Activated naive CD4-positive, alpha-beta T cell treated with anti-CD3 and anti-CD28 coated beads, Interleukin-2, amount 50 U/mL, for 72 hours (primary cell): ENCODE data around the gene CAMTA1. TPM values are rescaled to one million over a fixed set of nuclear protein-coding genes. Genes with fewer than 3 reads are reported as not detected.
A peak's percentile ranks its signal among the peaks of the same experiment; 100 is the strongest.
"Not testable (repeated sequence)": the region's sequence is repeated elsewhere in the genome, so short reads cannot be mapped to it uniquely, and the experiment has no call there.

Source experiments
- ATAC-seq, 2 donors: fragments of 150-1000 bp; cut with Tn5 transposase; 2 replicates each; pipeline ENCODE4 v1.10.0; 2021; ENCODE audit warnings: mild to moderate bottlenecking in 2 of 2, moderate library complexity in 2 of 2
- DNase-seq, 2 donors: peaks; one replicate each; pipeline ENCODE4 v3.0.0; 2021 to 2022; ENCODE audit warnings: low spot score in 2 of 2
- H3K27ac Mint-ChIP-seq, 2 donors: one replicate each; pipeline ENCODE4 v1.8.0; 2022; ENCODE audit warnings: mild to moderate bottlenecking in 2 of 2, mixed read lengths in 2 of 2
- H3K36me3 Mint-ChIP-seq, 2 donors: one replicate each; pipeline ENCODE4 v1.8.0; 2022; ENCODE audit warnings: mixed read lengths in 2 of 2
- H3K9me3 Mint-ChIP-seq, 2 donors: one replicate each; pipeline ENCODE4 v1.8.0; 2022; ENCODE audit warnings: mixed read lengths in 2 of 2
- total RNA-seq, 2 donors: library from RNA; stranded (reverse); gene quantifications; one replicate each; pipeline ENCODE4 v1.2.3, GENCODE V29; 2022

Gene CAMTA1
- total RNA-seq, 2 donors from 2014 or later, result 50.4 to 76.4 TPM

GRCh38 chr1:6914706-6915105 is 129.5 kb downstream of the CAMTA1 start:
- Mint-ChIP-seq H3K36me3 (peaks cover 4 to 6% of the 10 kb centered on the region in 2 donors), H3K27ac (no peak overlapping the region), H3K9me3 (peaks cover 0 to 3% of the 10 kb centered on the region in 2 donors)
- DNase-seq (no peak), ATAC-seq (no peak)

- ATAC-seq (no peak), DNase-seq (no peak)
- no peak overlapping the region for H3K27ac Mint-ChIP-seq
- H3K9me3 Mint-ChIP-seq, result peaks cover 0 to 3% of the 10 kb centered on the region in 2 donors
- peaks cover 4 to 6% of the 10 kb centered on the region in 2 donors for H3K36me3 Mint-ChIP-seq
Measured at GRCh38 chr1:6915999-6916565, 130.8 kb downstream of the CAMTA1 start.

GRCh38 chr1:6917067-6917466 is 131.8 kb downstream of the CAMTA1 start:
- peaks cover 4 to 6% of the 10 kb centered on the region in 2 donors for H3K36me3 Mint-ChIP-seq
- ATAC-seq (no peak), DNase-seq (no peak)
- H3K27ac Mint-ChIP-seq, result no peak overlapping the region
- H3K9me3 Mint-ChIP-seq, result peaks cover 0 to 3% of the 10 kb centered on the region in 2 donors

- Mint-ChIP-seq H3K9me3 (peaks cover 0 to 3% of the 10 kb centered on the region in 2 donors), H3K36me3 (peaks cover 3 to 4% of the 10 kb centered on the region in 2 donors), H3K27ac (no peak overlapping the region)
- no peak for ATAC-seq
- DNase-seq, result no peak
Measured at GRCh38 chr1:6918186-6918924, 133.1 kb downstream of the CAMTA1 start.

DNA sequence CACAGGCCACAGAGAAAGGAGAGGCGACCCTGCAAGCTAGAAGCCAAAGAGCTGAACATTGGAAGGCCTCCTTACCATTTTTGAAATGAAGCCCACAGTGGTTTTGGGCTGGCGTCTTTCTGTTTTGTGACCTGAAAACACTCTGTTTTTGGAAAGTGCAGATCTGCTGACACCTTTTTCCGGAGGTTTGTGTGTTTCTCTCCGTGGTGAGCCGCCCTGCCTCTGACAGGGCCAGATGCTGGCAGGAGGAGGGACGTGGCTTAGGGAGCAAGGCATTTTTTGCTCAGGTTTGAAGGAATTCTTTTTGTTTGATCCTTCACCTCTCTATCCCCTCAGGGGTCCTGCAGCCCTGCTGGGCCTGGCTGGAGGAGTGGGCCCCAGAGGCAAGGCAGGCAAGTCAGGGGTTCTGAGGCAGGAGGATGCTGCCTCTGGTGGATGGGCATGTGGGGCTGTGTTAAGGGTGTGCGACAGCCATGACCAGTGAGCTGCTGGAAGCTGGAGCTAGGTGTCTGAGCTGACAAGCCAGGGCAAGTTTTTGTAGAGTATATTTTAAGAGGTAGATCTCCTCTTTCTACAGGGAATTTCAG is 133.8 kb downstream of the CAMTA1 start:
- no peaks in the 10 kb centered on the region for H3K9me3 Mint-ChIP-seq
- no peak for DNase-seq
- no peak overlapping the region for H3K27ac Mint-ChIP-seq
- no peak for ATAC-seq
- H3K36me3 Mint-ChIP-seq, result no peaks in the 10 kb centered on the region

GRCh38 chr1:6921506-6921905 is 136.3 kb downstream of the CAMTA1 start:
- not testable (repeated sequence) for DNase-seq, H3K36me3 Mint-ChIP-seq, H3K9me3 Mint-ChIP-seq, H3K27ac Mint-ChIP-seq, ATAC-seq

DNA sequence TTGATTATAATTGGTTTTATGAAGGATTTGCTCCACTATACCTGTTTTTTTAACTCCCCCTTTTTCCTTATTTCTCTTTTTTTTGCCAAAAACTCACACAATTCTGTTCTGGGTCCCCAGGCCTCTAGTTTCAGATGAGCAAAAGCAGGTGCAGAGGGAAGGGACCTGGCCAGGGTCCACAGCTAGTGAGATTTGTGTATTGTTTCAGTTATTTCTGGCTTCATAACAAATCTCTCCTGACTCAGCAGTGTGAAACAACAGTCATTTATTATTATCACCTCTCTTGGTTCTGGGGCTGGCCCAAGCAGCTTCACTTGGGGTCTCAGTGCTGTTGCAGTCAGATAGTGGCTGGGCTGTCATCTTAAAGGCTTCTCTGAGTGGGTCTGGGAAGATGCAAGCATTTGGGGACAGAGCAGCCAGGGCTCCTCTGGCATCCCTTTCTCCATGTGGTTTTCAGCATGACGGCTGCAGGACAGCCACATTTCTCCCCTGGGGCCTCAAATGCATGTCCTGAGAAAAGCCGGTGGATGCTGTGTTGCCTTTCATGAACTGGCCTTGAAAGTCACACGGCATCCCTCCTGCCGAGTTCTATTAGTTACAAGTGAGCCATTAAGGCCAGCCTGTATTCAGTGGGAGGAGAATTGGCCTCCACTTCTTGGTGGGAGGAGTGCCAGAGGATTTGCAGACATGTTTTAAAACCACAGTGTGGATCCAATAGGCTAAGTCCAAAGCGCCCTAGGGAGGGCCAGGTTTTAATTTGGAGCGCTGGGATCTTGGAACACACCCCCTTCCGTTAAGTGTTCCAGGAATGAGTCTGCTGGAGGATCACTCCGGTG is 137.1 kb downstream of the CAMTA1 start:
- ATAC-seq (no peak), DNase-seq (no peak)
- H3K9me3 Mint-ChIP-seq, result no peaks in the 10 kb centered on the region
- H3K27ac Mint-ChIP-seq, result no peak overlapping the region
- H3K36me3 Mint-ChIP-seq, result no peaks in the 10 kb centered on the region

GRCh38 chr1:6923012-6923411 is 137.8 kb downstream of the CAMTA1 start:
- DNase-seq (no peak), ATAC-seq (no peak)
- Mint-ChIP-seq H3K36me3 (no peaks in the 10 kb centered on the region), H3K27ac (no peak overlapping the region), H3K9me3 (no peaks in the 10 kb centered on the region)

- Mint-ChIP-seq H3K36me3 (no peaks in the 10 kb centered on the region), H3K27ac (no peak overlapping the region), H3K9me3 (no peaks in the 10 kb centered on the region)
- ATAC-seq, result no peak
- DNase-seq, result no peak
Measured at GRCh38 chr1:6923416-6923815, 138.2 kb downstream of the CAMTA1 start.

DNA sequence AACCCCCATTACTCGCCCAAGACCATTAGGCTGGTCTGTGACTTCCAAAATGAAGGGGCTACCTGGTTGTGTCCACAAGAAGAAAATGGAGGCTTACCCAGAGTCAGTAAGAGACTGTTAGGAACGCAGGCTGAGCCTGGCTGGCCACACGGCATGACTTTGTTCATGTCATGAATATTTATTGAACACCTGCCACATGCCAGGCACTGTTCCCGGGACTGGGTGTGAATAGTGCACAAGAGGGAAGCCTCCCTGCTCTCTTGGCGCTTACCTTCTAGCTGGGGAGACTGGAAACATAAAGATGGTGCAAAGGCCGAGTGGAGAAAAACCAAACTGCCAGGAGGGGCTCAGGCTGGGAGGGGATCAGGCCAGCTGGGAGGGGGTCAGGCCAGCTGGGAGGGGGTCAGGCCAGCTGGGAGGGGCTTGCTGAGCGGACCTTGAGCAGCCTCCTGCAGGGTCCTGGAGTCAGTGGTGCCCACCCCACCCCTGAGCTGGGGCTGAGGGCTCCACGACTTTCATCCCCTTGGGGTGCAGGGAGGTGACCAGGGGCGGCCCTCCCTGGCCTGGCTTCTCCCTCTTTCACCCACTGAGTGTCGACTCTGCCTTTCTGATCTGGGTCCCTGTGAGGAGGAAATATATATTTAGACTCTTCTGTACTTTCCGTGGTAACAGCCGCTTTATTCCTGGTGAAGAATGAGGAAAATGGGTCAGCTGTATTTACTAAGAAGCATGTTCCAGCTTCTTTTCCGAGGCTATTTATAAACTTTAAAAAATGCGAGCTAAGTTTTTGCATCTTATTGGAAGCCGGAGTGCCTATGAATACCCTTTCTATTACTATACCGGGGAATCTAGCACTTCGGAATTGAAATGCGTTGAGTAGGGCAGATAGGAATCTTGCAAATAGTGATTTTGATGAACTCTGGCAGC is 139.0 kb downstream of the CAMTA1 start:
- Mint-ChIP-seq H3K36me3 (no peaks in the 10 kb centered on the region), H3K9me3 (no peaks in the 10 kb centered on the region), H3K27ac (no peak overlapping the region)
- no peak for DNase-seq
- no peak for ATAC-seq

DNA sequence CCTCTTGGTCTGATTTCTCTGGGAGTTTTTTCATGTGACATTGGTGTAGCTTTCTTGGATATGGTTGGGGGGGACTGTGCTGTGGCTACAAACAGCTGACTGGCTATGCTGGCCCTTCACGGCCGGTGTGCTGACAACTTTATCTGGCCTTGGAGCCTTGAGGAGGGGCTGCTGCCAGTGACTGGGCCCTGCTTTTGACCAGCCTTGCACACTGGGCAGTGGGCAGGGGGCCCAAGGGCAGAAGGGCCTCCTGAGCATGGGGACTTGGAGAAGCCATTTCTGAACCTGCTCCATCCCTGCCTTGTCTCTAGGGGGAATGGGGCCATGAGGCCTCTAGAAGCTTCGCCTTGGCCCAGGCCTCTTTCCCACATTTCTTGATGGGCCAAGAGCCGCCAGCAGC is 139.6 kb downstream of the CAMTA1 start:
- DNase-seq, result no peak
- H3K27ac Mint-ChIP-seq, result no peak overlapping the region
- ATAC-seq, result no peak
- H3K36me3 Mint-ChIP-seq, result no peaks in the 10 kb centered on the region
- H3K9me3 Mint-ChIP-seq, result no peaks in the 10 kb centered on the region

GRCh38 chr1:6927626-6928025 is 142.4 kb downstream of the CAMTA1 start:
- DNase-seq (no peak), ATAC-seq (no peak)
- H3K9me3 Mint-ChIP-seq, result no peaks in the 10 kb centered on the region
- H3K36me3 Mint-ChIP-seq, result no peaks in the 10 kb centered on the region
- no peak overlapping the region for H3K27ac Mint-ChIP-seq

GRCh38 chr1:6928106-6928885 is 143.0 kb downstream of the CAMTA1 start:
- no peaks in the 10 kb centered on the region for H3K36me3 Mint-ChIP-seq
- no peaks in the 10 kb centered on the region for H3K9me3 Mint-ChIP-seq
- peak; percentile 20 to 90 for ATAC-seq
- peak in 1 of 2 donors; percentile 26 for DNase-seq
- H3K27ac Mint-ChIP-seq, result no peak overlapping the region

DNA sequence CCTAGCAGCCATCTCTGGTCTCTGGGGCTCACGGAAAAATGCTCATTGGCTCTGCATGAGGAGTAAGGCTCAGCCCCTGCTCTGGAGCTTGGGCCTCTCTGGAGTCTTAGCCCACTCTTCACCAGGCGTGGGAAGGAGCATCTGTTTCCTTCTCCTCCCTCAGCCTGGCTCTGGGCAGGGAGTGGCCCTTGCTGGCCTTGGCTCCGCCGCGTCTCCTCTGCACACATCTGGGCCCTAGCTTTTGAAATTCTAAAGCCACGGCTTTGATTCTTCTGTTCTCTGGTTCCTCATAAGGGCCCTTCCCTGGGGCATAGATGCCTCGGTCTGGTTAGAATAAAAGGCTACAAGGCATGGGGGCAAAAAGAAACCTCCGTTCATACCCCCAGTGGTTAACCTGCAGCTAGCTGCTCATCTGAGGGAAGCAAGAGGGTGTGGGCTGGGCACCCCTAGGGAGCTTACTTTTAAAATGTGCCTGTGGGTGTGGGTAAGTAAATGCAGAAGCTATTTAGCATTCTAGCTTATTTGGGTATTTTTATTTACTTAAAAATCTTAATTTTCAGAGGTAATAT is 145.6 kb downstream of the CAMTA1 start:
- ATAC-seq, result no peak
- no peaks in the 10 kb centered on the region for H3K9me3 Mint-ChIP-seq
- H3K36me3 Mint-ChIP-seq, result no peaks in the 10 kb centered on the region
- DNase-seq, result no peak
- H3K27ac Mint-ChIP-seq, result no peak overlapping the region

DNA sequence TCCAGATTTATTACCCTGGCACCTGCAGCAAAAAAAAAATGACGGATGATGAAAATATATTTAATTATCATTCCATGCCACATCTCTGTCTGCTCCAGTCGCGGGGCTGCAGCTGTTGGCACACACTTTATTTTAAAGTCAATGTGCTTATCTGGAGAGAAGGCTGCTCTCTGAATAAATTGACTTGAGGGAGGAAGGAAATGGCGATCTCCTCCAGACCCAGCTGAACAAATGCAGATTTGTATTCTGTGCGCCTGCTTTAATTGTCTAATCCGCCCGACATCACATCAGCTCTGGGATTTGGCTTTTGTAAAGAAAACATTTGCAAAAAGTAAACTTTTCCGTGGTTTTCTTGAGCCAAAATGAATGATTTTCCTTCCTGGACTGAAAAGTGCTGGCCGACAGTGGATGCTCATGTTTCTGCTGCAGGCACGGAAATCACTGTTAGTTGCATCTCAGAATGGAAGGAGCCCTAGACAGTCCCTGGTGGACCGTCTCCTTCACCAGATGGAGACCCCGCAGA is 150.2 kb downstream of the CAMTA1 start:
- DNase-seq (no peak), ATAC-seq (no peak)
- H3K9me3 Mint-ChIP-seq, result no peaks in the 10 kb centered on the region
- no peak overlapping the region for H3K27ac Mint-ChIP-seq
- no peaks in the 10 kb centered on the region for H3K36me3 Mint-ChIP-seq
